Activated CD4-positive, alpha-beta T cell treated with anti-CD3 and anti-CD28 coated beads, Interleukin-2, amount 10 ng/mL, durations not matched to agents 7 days and 5 days (primary cell): ENCODE results near the gene FCMR. TPM values are rescaled to one million over a fixed set of nuclear protein-coding genes. Genes with fewer than 3 reads are reported as not detected.

Experiments used
- CTCF ChIA-PET: fragments of 350-600 bp; sonication (Branson Sonifier 250); formaldehyde crosslinking; loops from one replicate; lab custom pipeline; 2021; ENCODE audit warnings: antibody characterized with exemption; lab: Charles Lee
- POLR2A ChIA-PET: fragments of 350-600 bp; sonication (Branson Sonifier 250); formaldehyde crosslinking; loops from one replicate; lab custom pipeline; 2021; ENCODE audit warnings: antibody characterized with exemption; lab: Charles Lee
- DNase-seq: peaks from one replicate; pipeline ENCODE4 v3.0.0-alpha.2; 2020
- H3K27ac Mint-ChIP-seq: one replicate; pipeline ENCODE4 v1.8.0; 2021; ENCODE audit warnings: mild to moderate bottlenecking, moderate library complexity, mixed read lengths
- H3K27me3 Mint-ChIP-seq: one replicate; pipeline ENCODE4 v1.8.0; 2021; ENCODE audit warnings: mixed read lengths
- H3K36me3 Mint-ChIP-seq: one replicate; pipeline ENCODE4 v1.8.0; 2021; ENCODE audit warnings: low read depth, mixed read lengths
- H3K4me1 Mint-ChIP-seq: one replicate; pipeline ENCODE4 v1.8.0; 2021; ENCODE audit warnings: mixed read lengths
- H3K4me3 Mint-ChIP-seq: one replicate; pipeline ENCODE4 v1.8.0; 2021; ENCODE audit warnings: mild to moderate bottlenecking, moderate library complexity, mixed read lengths
- H3K9me3 Mint-ChIP-seq: one replicate; pipeline ENCODE4 v1.8.0; 2021; ENCODE audit warnings: mixed read lengths
- total RNA-seq, 2 experiments: library from RNA; stranded (reverse); gene quantifications; one replicate each; pipeline ENCODE4 v1.2.3, GENCODE V29; 2021

FCMR gene
- total RNA-seq, 2 experiments from 2014 or later = 151 to 157 TPM

GRCh38 chr1:206891412-206891811 lies 30.3 kb downstream of the FCMR start:
- Mint-ChIP-seq H3K4me1 (peaks cover 35% of the 10 kb centered on the region), H3K36me3 (no peaks in the 10 kb centered on the region), H3K27me3 (no peaks in the 10 kb centered on the region), H3K27ac (no peak overlapping the region), H3K9me3 (peaks cover 4% of the 10 kb centered on the region), H3K4me3 (no peak overlapping the region)
- DNase-seq = no peak
- CTCF ChIA-PET = interaction anchor here (2.2 kb wide), 1 partner anchor 20 kb away, joined by 8 read pairs; no protein-coding TSS in a partner anchor
- POLR2A ChIA-PET = no interaction called here

GRCh38 chr1:206890125-206891060 lies 31.3 kb downstream of the FCMR start:
- POLR2A ChIA-PET = no interaction called here
- Mint-ChIP-seq H3K4me3 (no peak overlapping the region), H3K36me3 (no peaks in the 10 kb centered on the region), H3K9me3 (peaks cover 4% of the 10 kb centered on the region), H3K4me1 (peaks cover 33% of the 10 kb centered on the region), H3K27me3 (no peaks in the 10 kb centered on the region), H3K27ac (no peak overlapping the region)
- no peak for DNase-seq
- CTCF ChIA-PET = interaction anchor here (1.1 to 2.2 kb wide), 2 partner anchors 12 to 21 kb away, joined by 3 to 8 read pairs; no protein-coding TSS in a partner anchor

DNA sequence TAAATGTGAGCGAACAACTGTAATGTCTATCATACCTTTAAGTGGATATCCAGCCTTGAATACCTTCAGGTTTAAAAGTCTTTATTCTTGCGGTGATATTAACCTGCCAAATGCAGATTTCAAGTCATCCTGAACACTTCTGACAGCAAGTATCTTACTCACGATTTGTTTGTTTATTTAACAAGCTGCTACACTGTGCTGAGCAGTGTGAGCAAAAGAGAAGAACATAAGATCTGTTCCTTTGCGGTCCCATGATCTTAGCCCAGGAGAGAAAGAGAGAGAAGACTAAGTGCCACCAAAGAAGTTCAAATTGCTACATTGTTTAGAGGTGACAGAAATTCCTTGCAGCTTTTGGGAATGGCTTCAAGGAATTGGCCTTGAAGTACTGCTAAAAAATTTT lies 34.0 kb downstream of the FCMR start:
- ChIA-PET POLR2A (no interaction called here), CTCF (interaction anchor here (0.6 to 1.2 kb wide), 2 partner anchors 33 to 46 kb away, joined by 3 read pairs; no protein-coding TSS in a partner anchor)
- peaks cover 5% of the 10 kb centered on the region for H3K9me3 Mint-ChIP-seq
- H3K4me3 Mint-ChIP-seq = no peak overlapping the region
- H3K27me3 Mint-ChIP-seq = peaks cover under 1% of the 10 kb centered on the region
- no peak for DNase-seq
- H3K27ac Mint-ChIP-seq = no peak overlapping the region
- no peaks in the 10 kb centered on the region for H3K36me3 Mint-ChIP-seq
- peaks cover 28% of the 10 kb centered on the region for H3K4me1 Mint-ChIP-seq

DNA sequence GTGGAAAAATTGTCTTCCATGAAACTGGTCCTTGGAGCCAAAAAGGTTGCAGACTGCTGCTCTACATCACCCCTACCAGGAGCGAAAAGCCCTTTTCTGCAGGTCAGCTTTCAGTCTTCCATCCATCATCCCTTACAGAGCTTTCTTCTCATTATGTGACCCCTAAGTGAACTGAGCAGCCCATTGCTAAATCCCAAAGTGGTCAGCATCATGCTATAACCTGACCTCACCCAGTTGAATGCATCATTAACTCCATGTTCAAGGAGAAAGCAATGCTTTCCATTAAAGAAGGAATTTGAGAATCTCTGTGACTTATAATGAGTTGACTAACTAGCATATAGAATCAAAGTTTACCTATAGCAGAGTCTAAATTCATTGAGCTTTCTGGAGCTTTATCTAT lies 34.9 kb downstream of the FCMR start:
- ChIA-PET CTCF (interaction anchor here (1.1 to 3.2 kb wide), 4 partner anchors 9 to 81 kb away, joined by 3 to 19 read pairs (median 4); no protein-coding TSS in a partner anchor), POLR2A (no interaction called here)
- DNase-seq = no peak
- peaks cover 6% of the 10 kb centered on the region for H3K9me3 Mint-ChIP-seq
- no peak overlapping the region for H3K27ac Mint-ChIP-seq
- peaks cover 26% of the 10 kb centered on the region for H3K4me1 Mint-ChIP-seq
- no peak overlapping the region for H3K4me3 Mint-ChIP-seq
- no peaks in the 10 kb centered on the region for H3K36me3 Mint-ChIP-seq
- H3K27me3 Mint-ChIP-seq = peaks cover 2% of the 10 kb centered on the region

- peaks cover 2% of the 10 kb centered on the region for H3K27me3 Mint-ChIP-seq
- H3K27ac Mint-ChIP-seq = no peak overlapping the region
- no peak for DNase-seq
- ChIA-PET POLR2A (no interaction called here), CTCF (interaction anchor here (0.8 to 3.2 kb wide), 7 partner anchors 10 to 97 kb away, joined by 3 to 19 read pairs (median 4); no protein-coding TSS in a partner anchor)
- H3K9me3 Mint-ChIP-seq = peaks cover 7% of the 10 kb centered on the region
- H3K36me3 Mint-ChIP-seq = no peaks in the 10 kb centered on the region
- peaks cover 14% of the 10 kb centered on the region for H3K4me1 Mint-ChIP-seq
- no peak overlapping the region for H3K4me3 Mint-ChIP-seq
These were observed 36.2 kb downstream of the FCMR start for GRCh38 chr1:206885341-206886060.

GRCh38 chr1:206883876-206884275 lies 37.9 kb downstream of the FCMR start:
- POLR2A ChIA-PET = interaction anchor here (0.6 kb wide), 1 partner anchor 67 kb away, joined by 3 read pairs; no protein-coding TSS in a partner anchor
- Mint-ChIP-seq H3K27ac (no peak overlapping the region), H3K27me3 (peaks cover 2% of the 10 kb centered on the region), H3K4me1 (peaks cover 3% of the 10 kb centered on the region), H3K9me3 (peaks cover 17% of the 10 kb centered on the region), H3K36me3 (peaks cover 5% of the 10 kb centered on the region), H3K4me3 (no peak overlapping the region)
- CTCF ChIA-PET = interaction anchor here (0.8 to 3.2 kb wide), 10 partner anchors 12 to 191 kb away, joined by 3 to 19 read pairs (median 3); partner anchors contain the start of gene IL24
- no peak for DNase-seq

DNA sequence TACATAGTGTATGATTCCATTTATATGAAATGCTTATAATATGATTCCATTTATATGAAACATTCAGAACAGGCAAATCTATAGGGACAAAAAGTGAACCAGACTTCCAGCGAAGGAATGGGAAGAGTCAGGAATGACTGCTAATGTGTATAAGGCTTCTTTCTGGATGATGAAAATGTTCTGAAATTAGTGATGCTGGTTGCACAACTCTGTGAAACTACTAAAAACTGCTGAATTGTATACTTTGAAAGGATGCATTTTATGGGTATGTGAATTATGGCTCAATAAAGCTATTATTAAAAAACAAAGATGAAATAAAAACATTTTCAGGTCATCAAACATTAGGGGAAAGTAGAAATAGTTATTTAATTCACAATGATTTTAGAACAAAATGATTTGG lies 38.6 kb downstream of the FCMR start:
- H3K4me3 Mint-ChIP-seq = no peak overlapping the region
- peaks cover 22% of the 10 kb centered on the region for H3K9me3 Mint-ChIP-seq
- peaks cover under 1% of the 10 kb centered on the region for H3K4me1 Mint-ChIP-seq
- no peak overlapping the region for H3K27ac Mint-ChIP-seq
- ChIA-PET CTCF (interaction anchor here (0.8 to 2.2 kb wide), 4 partner anchors 11 to 149 kb away, joined by 3 to 12 read pairs (median 3); no protein-coding TSS in a partner anchor), POLR2A (no interaction called here)
- H3K27me3 Mint-ChIP-seq = peaks cover 2% of the 10 kb centered on the region
- H3K36me3 Mint-ChIP-seq = peaks cover 7% of the 10 kb centered on the region
- DNase-seq = no peak

- H3K4me1 Mint-ChIP-seq = no peaks in the 10 kb centered on the region
- peaks cover 2% of the 10 kb centered on the region for H3K27me3 Mint-ChIP-seq
- H3K4me3 Mint-ChIP-seq = no peak overlapping the region
- H3K9me3 Mint-ChIP-seq = peaks cover 28% of the 10 kb centered on the region
- H3K27ac Mint-ChIP-seq = no peak overlapping the region
- CTCF ChIA-PET = interaction anchor here (0.8 kb wide), 1 partner anchor 10 kb away, joined by 3 read pairs; no protein-coding TSS in a partner anchor
- H3K36me3 Mint-ChIP-seq = peaks cover 9% of the 10 kb centered on the region
- POLR2A ChIA-PET = no interaction called here
- no peak for DNase-seq
These were observed 39.2 kb downstream of the FCMR start for GRCh38 chr1:206882555-206882954.

GRCh38 chr1:206880314-206880713 lies 41.4 kb downstream of the FCMR start:
- H3K4me3 Mint-ChIP-seq = no peak overlapping the region
- H3K9me3 Mint-ChIP-seq = peaks cover 39% of the 10 kb centered on the region
- H3K27me3 Mint-ChIP-seq = peaks cover 5% of the 10 kb centered on the region
- ChIA-PET CTCF (interaction anchor here (1.0 to 1.2 kb wide), 3 partner anchors 29 to 71 kb away, joined by 3 read pairs; no protein-coding TSS in a partner anchor), POLR2A (no interaction called here)
- no peak for DNase-seq
- H3K4me1 Mint-ChIP-seq = no peaks in the 10 kb centered on the region
- H3K36me3 Mint-ChIP-seq = peaks cover 13% of the 10 kb centered on the region
- no peak overlapping the region for H3K27ac Mint-ChIP-seq

- H3K4me3 Mint-ChIP-seq = no peak overlapping the region
- no peaks in the 10 kb centered on the region for H3K4me1 Mint-ChIP-seq
- H3K27ac Mint-ChIP-seq = no peak overlapping the region
- peaks cover 5% of the 10 kb centered on the region for H3K27me3 Mint-ChIP-seq
- peaks cover 44% of the 10 kb centered on the region for H3K9me3 Mint-ChIP-seq
- CTCF ChIA-PET = no interaction called here
- peaks cover 13% of the 10 kb centered on the region for H3K36me3 Mint-ChIP-seq
- no peak for DNase-seq
- POLR2A ChIA-PET = no interaction called here
These were observed 43.3 kb downstream of the FCMR start for GRCh38 chr1:206878456-206878855.

DNA sequence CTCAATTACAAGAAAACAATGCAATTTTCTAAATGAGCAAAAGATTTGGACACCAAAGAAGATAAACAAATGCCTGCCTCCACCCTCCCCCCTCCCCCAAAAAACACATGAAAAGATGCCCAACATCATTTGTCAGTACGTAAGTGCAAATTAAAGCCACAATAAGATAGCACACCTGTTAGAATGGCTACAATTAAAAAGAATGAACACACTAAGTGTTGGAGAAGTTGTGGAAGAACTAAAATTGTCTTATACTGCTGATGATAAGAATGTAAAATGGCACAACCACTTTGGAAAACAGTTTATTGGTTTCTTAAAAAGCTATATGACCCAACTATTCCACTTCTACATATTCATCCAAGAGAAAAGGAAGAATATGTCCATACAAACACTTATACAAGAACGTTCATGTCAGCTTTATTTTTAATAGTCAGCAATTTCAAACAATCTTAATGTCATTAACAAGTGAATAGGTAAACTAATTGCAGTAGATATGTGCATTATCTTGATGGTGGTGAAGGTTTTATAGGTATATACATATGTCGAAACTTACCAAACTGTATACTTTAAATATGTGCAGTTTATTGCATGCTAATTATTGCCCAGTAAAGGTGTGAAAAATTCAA lies 45.9 kb downstream of the FCMR start:
- POLR2A ChIA-PET = no interaction called here
- Mint-ChIP-seq H3K27ac (no peak overlapping the region), H3K4me3 (no peak overlapping the region), H3K36me3 (peaks cover 15% of the 10 kb centered on the region), H3K4me1 (no peaks in the 10 kb centered on the region), H3K9me3 (peaks cover 57% of the 10 kb centered on the region), H3K27me3 (peaks cover 5% of the 10 kb centered on the region)
- DNase-seq = no peak
- CTCF ChIA-PET = interaction anchor here (0.6 kb wide), 1 partner anchor 13 kb away, joined by 3 read pairs; no protein-coding TSS in a partner anchor

DNA sequence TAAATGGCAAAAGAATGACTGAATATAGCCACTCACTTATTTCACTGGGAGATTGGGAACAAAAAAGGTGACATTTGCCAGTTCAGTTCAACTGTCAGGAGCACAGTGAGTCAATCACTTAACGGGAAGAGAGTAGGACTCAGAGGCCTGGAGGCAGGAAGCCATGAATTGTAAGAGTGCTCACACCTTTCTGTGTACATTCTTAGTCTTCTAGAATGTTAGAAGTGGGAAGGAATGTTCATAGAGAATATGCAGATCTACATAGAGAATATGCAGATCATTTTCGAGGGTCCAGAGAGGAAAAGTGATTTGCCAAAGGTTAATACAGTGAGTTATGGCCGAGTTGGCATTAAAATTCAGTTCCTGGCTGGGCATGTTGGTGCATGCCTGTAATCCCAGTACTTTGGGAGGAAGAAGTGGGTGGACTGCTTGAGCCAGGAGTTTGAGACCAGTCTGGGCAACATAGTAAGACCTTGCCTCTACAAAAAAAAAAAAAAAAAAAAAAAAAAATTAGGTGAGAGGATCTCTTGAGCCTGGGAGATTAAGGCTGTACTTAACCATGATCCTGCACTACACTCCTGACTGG lies 48.0 kb downstream of the FCMR start:
- POLR2A ChIA-PET = no interaction called here
- Mint-ChIP-seq H3K27ac (no peak overlapping the region), H3K27me3 (peaks cover 7% of the 10 kb centered on the region), H3K4me3 (no peak overlapping the region), H3K36me3 (peaks cover 10% of the 10 kb centered on the region), H3K9me3 (peaks cover 47% of the 10 kb centered on the region), H3K4me1 (no peaks in the 10 kb centered on the region)
- DNase-seq = no peak
- CTCF ChIA-PET = interaction anchor here (1.2 to 2.1 kb wide), 2 partner anchors 14 to 139 kb away, joined by 4 to 6 read pairs; no protein-coding TSS in a partner anchor
